ENCODE measurements around the gene CRB1.

DNA sequence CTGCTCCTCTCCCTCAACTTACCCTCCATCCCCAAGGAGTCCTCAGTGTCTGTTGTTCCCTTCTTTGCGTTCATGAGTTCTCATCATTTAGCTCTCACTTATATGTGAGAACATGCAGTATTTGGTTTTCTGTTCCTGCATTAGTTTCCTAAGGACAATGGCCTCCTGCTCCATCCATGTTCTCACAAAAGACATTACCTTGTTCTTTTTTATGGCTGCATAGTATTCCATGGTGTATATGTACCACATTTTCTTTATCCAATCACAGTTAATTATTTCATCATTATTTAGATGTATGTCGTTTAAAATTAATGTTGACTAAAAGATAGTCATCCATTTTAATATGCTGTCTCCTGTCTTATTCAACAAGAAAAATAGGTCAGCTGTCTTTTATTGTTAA is 134.1 kb downstream of the CRB1 start:
- TF ChIP-seq, protein P1, sequence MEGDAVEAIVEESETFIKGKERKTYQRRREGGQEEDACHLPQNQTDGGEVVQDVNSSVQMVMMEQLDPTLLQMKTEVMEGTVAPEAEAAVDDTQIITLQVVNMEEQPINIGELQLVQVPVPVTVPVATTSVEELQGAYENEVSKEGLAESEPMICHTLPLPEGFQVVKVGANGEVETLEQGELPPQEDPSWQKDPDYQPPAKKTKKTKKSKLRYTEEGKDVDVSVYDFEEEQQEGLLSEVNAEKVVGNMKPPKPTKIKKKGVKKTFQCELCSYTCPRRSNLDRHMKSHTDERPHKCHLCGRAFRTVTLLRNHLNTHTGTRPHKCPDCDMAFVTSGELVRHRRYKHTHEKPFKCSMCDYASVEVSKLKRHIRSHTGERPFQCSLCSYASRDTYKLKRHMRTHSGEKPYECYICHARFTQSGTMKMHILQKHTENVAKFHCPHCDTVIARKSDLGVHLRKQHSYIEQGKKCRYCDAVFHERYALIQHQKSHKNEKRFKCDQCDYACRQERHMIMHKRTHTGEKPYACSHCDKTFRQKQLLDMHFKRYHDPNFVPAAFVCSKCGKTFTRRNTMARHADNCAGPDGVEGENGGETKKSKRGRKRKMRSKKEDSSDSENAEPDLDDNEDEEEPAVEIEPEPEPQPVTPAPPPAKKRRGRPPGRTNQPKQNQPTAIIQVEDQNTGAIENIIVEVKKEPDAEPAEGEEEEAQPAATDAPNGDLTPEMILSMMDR (conservative IDR thresholded peaks at IDR 0.05; ENCODE audit: low read length), result no peak
- no peak for TF ChIP-seq EZH2phosphoT487 (IDR thresholded peaks at IDR 0.05; ENCODE audit: borderline replicate concordance)

Measured in Loucy (cell line).